AG04449 (cell line): ENCODE results near the gene CNTNAP2.

Experiments used
- CTCF ChIA-PET: fragments of 350-600 bp; formaldehyde crosslinking; extraction: SDS; loops from one replicate; lab custom pipeline; 2021; ENCODE audit warnings: antibody characterized with exemption; lab: Yijun Ruan, JAX
- POLR2A ChIA-PET: fragments of 400-600, 350-600 bp; formaldehyde crosslinking; extraction: SDS; loops from one replicate; lab custom pipeline; 2020; ENCODE audit warnings: antibody characterized with exemption, inconsistent platforms; lab: Yijun Ruan, JAX
- DNase-seq: peaks from one replicate; pipeline ENCODE4 v3.0.0-alpha.2; 2010; ENCODE audit warnings: low read depth, low spot score
- H3K4me3 ChIP-seq: 2 replicates; pipeline ENCODE4 v1.5.1; 2011; ENCODE audit warnings: low read depth, mild to moderate bottlenecking, control low read depth, low read length
- TF ChIP-seq, protein P1 (sequence below): IDR thresholded peaks from one replicate; pipeline ENCODE4 v1.5.1; 2011; ENCODE audit warnings: mild to moderate bottlenecking, moderate library complexity, low read length, control low read depth, inconsistent platforms; ENCODE audit not compliant: insufficient read depth; ENCODE audit errors: missing control alignments

Gene CNTNAP2

GRCh38 chr7:148270576-148270975 lies 2154.0 kb downstream of the CNTNAP2 start:
- CTCF ChIA-PET: interaction anchor here (1.2 kb wide), 1 partner anchor 10 kb away, joined by 3 read pairs; no protein-coding TSS in a partner anchor
- no peak for DNase-seq
- POLR2A ChIA-PET: no interaction called here
- no peak overlapping the region for H3K4me3 ChIP-seq
- TF ChIP-seq, protein P1, sequence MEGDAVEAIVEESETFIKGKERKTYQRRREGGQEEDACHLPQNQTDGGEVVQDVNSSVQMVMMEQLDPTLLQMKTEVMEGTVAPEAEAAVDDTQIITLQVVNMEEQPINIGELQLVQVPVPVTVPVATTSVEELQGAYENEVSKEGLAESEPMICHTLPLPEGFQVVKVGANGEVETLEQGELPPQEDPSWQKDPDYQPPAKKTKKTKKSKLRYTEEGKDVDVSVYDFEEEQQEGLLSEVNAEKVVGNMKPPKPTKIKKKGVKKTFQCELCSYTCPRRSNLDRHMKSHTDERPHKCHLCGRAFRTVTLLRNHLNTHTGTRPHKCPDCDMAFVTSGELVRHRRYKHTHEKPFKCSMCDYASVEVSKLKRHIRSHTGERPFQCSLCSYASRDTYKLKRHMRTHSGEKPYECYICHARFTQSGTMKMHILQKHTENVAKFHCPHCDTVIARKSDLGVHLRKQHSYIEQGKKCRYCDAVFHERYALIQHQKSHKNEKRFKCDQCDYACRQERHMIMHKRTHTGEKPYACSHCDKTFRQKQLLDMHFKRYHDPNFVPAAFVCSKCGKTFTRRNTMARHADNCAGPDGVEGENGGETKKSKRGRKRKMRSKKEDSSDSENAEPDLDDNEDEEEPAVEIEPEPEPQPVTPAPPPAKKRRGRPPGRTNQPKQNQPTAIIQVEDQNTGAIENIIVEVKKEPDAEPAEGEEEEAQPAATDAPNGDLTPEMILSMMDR: no peak

DNA sequence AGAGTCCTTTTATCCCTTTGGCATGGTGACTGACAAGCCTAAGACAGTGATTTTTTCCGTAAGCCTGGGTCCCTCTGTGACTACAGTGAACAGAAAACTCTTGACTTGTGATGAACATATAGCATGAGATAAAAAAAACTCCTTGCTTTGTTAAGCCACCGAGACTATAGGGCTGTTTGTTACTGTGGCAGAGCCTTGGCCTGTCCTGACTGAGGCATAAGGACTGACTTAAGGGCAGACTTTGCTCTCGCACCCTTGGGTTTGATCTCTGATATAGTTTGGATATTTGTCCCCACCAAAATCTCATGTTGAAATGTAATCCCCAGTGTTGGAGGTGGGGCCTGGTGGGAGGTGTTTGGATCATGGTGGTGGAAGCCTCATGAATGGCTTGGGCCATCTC lies 2157.5 kb downstream of the CNTNAP2 start:
- POLR2A ChIA-PET: no interaction called here
- TF ChIP-seq, protein P1: no peak
- CTCF ChIA-PET: no interaction called here
- no peak overlapping the region for H3K4me3 ChIP-seq
- DNase-seq: no peak

- TF ChIP-seq, protein P1: no peak
- POLR2A ChIA-PET: no interaction called here
- DNase-seq: no peak
- H3K4me3 ChIP-seq: no peak overlapping the region
- CTCF ChIA-PET: no interaction called here
Measured at GRCh38 chr7:148275359-148275890, 2158.8 kb downstream of the CNTNAP2 start.

GRCh38 chr7:148276314-148277041 lies 2159.9 kb downstream of the CNTNAP2 start:
- TF ChIP-seq, protein P1: no peak
- no peak overlapping the region for H3K4me3 ChIP-seq
- CTCF ChIA-PET: interaction anchor here (1.1 to 1.7 kb wide), 2 partner anchors 12 to 13 kb away, joined by 4 to 5 read pairs; no protein-coding TSS in a partner anchor
- POLR2A ChIA-PET: no interaction called here
- no peak for DNase-seq

- H3K4me3 ChIP-seq: no peak overlapping the region
- POLR2A ChIA-PET: no interaction called here
- TF ChIP-seq, protein P1: no peak
- CTCF ChIA-PET: interaction anchor here (1.1 to 1.7 kb wide), 2 partner anchors 12 to 14 kb away, joined by 4 to 5 read pairs; no protein-coding TSS in a partner anchor
- no peak for DNase-seq
Measured at GRCh38 chr7:148277042-148277660, 2160.6 kb downstream of the CNTNAP2 start.

DNA sequence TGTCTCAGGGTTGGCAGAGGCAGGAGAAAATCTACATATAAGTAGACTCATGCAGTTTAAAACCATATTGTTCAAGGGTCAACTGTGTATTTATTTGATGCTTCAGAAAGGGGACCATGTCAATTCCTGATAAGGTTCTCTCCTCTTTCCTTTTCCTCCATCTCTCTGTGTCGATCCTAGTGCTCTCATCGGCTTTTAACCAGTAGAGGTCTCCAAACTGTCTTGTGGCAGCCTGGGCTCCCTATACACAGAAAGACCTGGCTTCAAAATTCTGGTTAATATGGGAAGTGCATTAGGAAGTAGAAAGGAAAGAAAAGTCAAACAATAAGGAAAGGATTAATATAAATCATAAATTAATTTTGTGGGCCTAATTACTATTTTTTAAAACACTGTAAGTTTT lies 2169.5 kb downstream of the CNTNAP2 start:
- no peak for DNase-seq
- ChIA-PET CTCF (no interaction called here), POLR2A (no interaction called here)
- H3K4me3 ChIP-seq: no peak overlapping the region
- TF ChIP-seq, protein P1: no peak
